ENCODE measurements around the gene SLC39A7.
"Not testable (repeated sequence)": the region's sequence is repeated elsewhere in the genome, so short reads cannot be mapped to it uniquely, and the experiment has no call there.

The SLC39A7 gene

DNA sequence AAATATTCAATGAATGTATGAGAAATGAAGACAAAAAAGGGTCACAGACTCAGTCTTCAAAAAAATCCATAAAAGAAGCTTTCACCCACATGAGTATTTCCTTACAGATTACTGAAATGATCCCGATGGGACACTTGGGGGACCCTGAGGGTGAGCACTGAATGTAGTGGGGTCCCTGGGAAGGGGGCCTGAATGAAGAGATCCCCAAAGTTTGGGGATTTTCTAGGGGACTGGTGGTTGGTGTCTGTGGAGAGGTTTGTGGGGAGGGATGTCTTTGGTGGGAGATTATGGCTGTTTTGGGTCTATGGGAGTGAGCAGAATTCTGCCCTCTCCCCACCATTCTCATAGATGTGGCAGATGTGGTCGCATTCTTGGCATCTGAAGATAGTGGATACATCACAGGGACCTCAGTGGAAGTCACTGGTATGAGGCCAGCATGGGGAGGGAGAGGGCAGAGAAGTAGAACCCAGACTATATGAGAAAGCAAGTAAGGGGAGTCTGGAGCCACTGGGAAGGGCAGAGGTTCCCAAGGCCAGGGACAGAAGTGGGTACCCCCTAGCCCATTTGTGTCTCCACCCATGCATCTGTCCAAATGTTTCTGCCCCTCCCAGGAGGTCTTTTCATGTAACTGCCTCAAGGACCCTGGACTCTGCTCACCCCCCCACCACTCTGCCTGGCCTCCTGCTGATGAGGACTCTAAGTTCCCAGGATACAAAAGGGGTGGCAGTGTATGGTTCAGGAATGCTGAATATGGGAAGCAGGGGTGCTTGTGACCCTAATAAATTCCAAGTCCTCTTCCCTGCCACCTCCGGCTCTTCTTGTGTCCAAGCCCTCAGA, 5.6 kb downstream of the SLC39A7 start:
- DNase-seq, result no peak

DNA sequence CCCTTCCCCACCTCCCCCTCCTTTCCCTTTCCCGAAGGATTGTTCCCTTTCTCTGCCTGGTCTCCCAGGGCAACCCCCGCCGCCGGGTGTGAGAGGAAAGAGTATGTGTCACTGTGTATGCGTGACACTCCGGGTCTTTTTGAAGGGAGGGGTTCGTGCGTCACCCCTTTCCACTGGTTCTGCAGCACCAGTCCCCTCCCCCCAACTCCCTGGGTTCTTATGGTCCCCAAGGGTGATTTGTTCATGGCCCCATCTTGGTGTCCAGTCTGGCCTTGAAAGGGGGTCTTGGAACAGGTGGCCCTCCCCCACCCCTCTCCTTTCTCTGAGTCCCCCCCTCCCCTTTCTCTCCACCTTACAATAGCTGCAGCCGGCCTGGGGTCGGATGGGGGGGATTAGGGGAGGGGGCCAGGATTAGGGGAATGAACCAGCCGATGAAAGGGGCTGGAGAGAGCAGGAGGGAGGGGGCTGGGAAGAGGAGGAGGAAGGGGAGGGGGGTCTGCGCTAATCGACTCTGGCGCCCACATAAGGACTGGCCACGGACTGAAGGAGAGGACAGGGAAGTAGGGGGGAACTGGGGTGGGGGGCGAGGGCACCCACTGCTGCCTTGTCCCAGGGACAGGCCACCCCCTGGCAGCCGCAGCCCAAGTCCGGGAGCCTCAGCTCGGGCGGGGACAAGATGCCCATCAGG, 6.3 kb downstream of the SLC39A7 start:
- DNase-seq, result no peak

DNA sequence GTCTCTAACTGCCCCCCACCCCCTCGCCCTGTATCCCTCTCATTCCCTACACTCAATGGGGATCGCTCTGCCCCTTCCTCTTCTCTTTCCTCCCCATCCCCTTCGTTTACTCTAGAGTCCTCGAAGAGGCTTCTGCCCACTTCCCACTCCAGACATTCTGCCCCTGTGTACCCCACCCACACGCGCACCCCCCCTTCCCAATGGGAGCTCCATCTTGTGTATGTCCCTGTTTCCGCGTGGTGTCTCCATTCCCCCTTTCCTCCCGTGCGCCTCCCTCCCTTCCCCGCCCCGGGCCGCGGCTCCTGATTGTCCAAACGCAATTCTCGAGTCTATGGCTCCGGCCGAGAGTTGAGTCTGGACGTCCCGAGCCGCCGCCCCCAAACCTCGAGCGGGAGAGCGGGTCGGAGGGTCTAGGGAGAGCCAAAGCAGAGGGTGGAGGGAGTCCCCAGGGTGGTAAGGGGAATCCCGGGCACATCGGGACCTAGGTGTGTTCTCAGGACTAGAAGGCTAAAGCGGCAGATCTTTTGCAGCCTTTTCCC, 7.0 kb downstream of the SLC39A7 start:
- no peak for DNase-seq

DNA sequence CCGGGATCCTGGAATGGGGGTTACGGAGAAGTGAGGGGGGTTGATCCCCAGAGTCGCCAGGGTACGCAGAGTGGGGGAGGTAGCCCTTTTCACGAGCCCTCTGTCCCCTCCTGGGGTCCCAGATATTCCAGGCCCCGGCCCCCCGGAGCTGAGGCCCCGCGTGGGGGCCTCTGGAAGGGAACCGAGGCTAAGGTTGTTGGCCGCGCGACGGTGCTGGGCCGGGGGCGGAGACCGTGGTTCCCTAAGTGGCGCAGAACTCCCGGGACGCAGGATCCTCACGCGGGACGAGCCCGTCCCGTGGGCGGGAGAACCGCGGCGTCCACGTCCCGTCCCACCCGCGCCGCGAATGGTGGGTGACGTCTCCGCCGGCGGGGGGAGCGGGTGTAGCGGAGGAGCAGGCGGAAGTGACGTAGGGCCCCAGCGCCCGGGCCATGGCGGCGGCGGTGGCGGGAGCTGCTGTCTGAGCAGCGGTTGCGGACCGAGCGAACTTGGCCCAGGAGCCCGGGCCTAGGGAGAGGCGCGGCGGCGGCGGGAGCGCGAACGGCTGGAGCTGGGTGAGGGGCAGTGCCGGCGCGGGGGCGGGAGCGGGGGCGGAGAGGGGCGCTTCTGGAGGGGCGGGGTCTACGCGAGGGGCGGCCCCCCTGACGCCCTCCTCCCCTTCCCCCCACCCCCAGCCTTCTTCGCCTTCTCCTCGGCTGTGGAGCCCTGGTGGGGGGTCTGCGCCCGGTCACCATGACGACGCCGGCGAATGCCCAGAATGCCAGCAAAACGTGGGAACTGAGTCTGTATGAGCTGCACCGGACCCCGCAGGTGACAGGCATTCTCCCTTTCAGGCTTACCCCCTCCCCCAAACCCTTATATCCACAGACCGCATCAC, 7.7 kb downstream of the SLC39A7 start, which contains the start of gene RING1:
RING1 (plus strand) TSS at position 410 of the 877 bp plus-strand sequence; CDS start at position 733, 323 bp downstream.
- no peak for DNase-seq

DNA sequence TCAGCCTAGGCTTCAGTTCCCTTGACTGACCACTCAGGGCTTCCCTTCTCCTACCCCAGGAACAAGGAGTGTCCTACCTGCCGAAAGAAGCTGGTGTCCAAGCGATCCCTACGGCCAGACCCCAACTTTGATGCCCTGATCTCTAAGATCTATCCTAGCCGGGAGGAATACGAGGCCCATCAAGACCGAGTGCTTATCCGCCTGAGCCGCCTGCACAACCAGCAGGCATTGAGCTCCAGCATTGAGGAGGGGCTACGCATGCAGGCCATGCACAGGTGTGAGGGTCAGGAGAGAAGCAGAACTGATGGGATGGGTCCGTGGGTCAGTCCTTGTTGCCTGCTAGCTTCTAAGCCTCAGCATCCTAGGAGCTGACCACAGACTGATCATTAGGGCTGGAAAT, 9.2 kb downstream of the SLC39A7 start:
- no peak for DNase-seq

DNA sequence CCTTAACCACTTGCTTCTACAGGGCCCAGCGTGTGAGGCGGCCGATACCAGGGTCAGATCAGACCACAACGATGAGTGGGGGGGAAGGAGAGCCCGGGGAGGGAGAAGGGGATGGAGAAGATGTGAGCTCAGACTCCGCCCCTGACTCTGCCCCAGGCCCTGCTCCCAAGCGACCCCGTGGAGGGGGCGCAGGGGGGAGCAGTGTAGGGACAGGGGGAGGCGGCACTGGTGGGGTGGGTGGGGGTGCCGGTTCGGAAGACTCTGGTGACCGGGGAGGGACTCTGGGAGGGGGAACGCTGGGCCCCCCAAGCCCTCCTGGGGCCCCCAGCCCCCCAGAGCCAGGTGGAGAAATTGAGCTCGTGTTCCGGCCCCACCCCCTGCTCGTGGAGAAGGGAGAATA, 10.5 kb downstream of the SLC39A7 start:
- DNase-seq, result no peak

DNA sequence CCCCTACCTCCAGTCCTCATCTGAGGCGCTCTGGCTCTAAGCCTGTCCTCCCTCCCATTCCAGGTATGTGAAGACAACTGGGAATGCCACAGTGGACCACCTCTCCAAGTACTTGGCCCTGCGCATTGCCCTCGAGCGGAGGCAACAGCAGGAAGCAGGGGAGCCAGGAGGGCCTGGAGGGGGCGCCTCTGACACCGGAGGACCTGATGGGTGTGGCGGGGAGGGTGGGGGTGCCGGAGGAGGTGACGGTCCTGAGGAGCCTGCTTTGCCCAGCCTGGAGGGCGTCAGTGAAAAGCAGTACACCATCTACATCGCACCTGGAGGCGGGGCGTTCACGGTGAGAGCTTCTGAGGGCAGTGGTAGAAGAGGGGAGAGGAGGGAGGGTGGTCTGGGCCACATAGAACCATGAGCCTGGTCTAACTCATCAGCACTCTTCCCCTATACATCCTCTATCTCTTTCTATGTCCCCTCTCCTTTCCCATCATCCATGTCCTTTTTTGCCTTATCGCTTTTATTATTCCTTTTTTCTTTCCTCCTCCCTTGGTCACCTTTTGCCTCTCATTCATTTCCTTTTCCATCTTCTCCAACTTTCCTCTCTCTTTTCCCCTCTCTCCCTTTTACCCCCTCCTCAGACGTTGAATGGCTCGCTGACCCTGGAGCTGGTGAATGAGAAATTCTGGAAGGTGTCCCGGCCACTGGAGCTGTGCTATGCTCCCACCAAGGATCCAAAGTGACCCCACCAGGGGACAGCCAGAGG, 11.2 kb downstream of the SLC39A7 start:
- no peak for DNase-seq

DNA sequence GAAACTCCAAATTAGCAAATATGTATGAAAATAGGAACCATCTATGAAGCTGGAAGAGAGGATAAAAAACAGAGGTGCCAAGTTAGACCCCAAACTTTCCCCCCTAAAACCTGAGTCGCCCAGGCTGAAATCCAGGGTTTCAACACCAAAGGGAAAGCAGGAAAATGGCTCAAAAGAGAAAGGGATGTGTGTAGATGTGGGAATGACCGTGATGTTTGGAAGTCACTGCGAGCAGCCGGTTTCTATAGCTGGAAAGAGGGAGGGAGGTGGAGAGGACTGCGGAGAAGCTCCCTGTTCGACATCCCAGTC, 12.1 kb downstream of the SLC39A7 start:
- no peak for DNase-seq

DNA sequence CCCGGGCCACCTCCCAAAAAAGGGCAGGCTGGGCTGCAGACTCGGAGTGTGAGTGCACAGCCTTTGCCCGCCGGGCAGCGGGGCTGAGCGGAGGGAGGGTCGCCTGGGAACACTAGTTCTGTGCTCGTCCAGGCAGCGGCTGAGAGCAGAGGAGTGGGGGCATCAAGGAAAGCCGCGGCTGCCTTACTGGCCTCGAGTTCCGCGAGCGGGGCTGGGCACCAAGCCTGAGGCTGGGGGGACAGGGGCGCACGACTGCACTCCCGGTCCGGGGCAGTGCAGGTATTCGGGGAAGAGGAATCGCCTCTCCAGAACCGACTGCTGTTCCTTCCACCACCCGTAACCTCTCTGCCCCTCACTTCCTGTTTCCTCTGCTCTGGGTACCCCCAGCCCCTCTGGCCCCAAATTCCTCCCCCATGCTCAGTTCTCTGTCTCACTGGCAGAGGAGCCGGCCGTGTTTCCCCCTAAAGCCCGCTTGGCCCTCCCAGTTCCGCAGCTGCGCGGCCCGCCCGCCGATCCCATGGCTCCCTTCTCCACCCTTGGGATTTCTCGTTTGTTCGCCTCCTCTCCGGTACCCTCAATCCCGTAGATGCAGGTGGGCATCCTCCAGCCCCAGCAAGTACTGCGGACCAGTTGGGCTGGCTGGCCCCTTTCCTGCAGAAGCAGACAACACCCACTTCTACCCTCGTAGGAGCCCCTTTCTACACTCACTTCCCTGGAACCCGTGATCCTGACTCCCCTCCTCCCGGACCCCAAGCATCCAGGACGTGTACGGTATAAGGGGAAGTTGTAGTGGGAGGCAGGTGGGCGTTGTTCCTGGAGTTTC, 12.7 kb downstream of the SLC39A7 start:
- DNase-seq, result no peak

DNA sequence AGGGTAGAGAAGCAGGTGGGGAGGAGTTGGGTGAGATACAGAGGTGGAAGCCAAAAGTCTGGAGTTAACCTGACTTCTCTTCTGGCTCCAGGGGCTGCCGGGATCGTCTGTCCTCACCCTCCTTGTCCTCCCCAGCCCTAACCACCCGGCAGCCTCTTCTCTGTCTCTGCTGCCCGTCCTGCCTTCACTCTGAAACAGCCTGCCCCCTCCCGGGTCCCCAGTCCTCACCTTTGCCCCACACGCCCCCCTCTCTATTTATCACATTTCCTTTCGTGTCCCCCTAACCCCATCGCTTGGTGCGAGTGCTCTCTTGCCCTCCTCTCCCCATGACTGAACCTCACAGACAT, 13.3 kb downstream of the SLC39A7 start:
- no peak for DNase-seq

DNA sequence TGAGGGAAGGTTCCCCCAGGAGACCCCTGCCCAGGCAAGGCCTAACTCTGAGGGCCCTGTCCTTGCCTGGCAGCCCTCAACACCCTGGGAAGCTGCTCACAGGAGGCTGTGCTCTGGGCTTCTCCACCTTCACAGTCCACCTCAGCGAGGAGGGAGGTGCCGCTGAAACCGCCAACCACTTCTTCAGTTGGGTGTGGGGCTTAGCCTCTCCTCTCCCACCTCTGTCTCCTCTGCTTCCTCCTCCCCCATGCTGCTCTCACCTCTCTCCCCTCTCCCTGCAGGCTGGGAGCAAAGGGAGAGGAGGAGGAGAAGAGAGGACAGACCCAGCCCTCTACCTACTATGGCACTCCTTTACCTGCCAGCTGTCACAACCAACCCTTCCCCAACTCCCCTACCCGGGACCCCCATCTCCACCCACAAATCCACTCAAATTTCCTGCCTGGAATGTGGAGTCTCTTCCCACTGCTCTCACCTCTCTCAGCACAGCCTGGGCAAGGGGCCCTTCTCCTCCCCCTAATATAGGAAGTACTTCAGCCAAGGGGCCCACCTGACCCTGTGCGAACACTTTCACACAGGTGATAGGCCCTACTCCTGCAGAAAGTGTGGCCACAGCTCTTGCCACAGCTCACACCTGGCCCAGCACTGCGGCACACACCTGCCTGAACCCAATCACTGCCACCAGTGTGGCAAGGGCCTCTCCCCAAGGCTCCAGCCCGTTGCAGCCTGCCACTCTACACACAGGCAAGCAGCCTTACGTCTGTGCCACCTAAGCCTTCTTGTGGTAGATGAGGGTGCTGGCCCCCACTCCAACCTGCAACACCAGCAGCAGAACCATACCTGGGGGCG, 14.8 kb downstream of the SLC39A7 start:
- no peak for DNase-seq

DNA sequence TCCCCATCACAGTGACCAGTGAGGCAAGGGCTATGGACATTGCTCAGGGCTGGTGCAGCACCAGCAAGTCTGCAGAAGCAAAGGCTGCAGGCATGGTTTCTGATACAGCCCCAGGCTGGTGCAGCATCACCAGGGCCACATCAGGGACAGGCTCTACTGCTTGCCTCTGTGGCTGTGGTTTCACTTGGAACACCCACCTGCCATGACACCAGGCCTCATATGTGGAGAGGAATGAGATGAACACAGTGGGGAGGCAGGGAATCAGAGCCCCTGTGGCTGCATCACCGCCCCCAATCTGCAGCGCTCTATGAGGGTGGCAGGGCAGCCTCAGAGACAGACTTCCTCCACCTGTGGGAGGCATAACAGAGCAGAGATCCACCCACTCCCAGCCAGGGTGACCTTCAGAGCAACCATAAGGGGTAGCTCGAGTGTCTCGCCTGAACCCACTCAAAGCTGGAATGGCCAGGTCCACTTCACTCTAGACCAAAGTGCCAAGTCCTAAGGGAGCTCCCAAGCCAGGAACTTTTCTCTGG, 15.5 kb downstream of the SLC39A7 start:
- no peak for DNase-seq

DNA sequence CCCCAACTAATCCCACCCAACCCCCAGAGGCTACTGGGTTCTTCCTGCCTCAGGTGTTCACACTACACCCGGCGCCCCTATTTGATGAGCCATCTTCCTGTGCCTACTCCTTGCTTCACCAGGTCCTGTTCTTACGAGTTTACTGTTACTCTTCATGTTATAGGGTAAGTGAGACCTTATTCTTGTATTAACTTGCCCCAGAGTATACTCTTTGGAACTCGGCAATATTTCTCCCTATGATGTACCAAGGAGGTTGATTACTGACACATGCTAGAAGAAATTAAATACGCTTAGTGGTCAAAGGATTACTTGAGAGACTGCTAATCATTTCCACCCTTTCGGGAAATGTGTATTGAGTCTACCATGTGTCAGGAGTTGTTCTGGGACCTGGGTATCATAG, 16.6 kb downstream of the SLC39A7 start:
- DNase-seq, result no peak

DNA sequence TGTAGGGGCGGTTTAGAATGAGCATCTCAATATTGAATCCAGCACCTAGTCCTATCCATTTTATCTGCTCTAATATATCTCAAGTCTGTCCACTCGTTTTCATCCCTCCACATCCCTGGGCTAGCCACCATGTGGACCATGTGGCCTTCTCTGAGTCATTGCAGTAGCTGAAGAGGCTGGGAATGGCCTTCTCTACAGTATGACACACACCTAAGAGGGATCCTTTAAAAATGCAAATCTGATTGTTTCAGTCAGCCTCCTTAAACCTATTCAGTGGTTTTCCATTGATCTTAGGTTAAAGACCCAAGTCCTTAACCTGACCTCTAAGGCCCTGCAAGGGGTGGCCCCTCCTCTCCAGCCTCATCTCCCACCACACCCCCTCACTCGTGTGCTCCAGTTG, 17.0 kb downstream of the SLC39A7 start:
- no peak for DNase-seq

DNA sequence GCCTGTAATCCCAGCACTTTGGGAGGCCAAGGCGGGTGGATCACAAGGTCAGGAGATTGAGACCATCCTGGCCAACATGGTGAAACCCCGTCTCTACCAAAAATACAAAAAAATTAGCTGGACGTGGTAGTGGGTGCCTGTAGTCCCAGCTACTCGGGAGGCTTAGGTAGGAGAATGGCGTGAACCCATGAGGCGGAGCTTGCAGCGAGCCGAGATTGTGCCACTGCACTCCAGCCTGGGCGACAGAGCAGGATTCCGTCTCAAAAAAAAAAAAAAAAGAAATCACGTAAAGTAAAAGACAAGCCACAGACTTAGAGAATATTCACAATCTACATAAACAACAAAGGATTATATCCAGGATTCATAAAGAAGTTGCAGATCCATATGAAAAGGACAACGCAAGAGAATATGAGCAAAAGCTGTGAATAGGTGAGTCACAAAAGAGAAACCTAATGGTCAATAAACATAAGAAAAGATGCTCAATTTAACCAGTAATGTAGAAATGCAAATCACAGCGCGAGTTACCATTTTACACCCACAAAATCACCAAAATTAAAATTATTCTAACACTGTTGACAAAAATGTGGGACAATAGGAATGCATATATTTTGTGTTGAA, 25.9 kb downstream of the SLC39A7 start:
- DNase-seq, result not testable (repeated sequence)

DNA sequence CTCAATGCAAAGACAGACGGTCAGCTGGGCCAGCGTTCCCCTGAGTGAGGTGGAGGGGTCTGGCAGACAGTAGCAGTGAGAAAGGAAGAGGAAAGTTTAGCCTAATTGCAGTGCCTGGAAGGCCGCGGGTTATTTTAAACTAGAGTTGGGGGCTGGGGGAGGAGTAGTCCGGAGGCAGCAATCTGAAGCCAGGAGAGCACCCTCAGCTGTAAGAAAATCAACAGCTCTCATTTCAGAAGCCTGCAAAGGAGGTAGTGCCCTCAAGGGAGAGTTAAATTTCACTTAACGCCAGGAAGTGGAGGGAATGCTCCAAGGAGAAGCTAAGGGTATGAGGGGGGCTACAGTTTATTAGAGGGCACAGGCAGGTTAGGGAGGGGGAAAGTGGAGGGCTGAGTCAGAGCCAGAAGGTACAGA, 34.6 kb downstream of the SLC39A7 start:
- DNase-seq, result no peak

DNA sequence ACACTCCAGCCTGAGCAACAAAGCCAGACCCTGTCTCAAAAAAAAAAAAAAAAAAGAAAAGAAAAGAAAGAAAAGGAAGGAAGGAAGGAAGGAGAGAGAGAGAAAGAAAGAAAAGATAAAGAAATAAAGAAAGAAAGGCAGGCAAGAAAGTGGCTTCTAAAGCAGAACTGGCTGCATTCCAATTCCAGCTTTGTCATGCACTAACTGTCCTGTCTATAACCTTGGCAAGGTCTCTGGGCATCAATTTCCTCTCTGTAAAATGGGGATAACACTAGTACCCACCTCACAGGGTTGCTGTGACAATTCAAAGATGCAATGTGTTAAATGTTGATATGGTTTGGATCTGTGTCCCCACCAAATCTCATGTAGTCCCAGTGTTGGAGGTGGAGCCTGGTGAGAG, 35.7 kb downstream of the SLC39A7 start:
- no peak for DNase-seq

DNA sequence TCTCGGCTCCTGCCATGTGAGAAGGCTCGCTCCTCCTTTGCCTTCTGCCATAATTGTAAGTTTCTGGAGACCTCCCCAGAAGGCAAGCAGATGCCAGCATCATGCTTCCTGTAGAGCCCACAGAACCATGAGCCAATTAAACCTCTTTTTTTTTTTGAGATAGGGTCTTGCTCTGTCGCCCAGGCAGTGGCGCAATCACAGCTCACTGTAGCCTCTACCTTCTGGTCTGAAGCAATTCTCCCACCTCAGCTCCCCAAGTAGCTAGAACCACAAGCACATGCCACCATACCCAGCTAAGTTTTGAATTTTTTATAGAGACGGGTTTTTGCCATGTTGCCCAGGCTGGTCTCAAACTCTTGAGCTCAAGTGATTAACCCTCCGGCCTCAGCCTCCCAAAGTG, 36.2 kb downstream of the SLC39A7 start:
- DNase-seq, result no peak

DNA sequence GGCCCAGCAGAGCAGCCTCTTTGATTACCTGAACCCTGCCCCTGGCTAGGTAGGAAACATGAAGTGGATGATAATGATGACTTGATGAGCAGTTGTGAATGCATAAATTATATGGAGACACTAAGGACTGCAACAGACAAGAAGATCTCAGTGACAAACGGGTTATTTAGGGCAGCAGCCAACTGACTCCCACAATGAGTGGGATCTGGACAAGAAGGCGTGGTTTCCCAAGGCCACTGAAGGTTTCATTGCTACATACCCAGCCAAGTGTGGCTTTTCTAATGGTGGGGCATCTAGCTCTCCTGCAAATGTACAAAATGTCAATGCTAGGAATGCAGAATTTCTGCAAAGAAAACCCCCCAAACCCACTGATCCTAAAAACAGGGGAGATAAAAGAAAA, 37.1 kb downstream of the SLC39A7 start:
- DNase-seq, result no peak

DNA sequence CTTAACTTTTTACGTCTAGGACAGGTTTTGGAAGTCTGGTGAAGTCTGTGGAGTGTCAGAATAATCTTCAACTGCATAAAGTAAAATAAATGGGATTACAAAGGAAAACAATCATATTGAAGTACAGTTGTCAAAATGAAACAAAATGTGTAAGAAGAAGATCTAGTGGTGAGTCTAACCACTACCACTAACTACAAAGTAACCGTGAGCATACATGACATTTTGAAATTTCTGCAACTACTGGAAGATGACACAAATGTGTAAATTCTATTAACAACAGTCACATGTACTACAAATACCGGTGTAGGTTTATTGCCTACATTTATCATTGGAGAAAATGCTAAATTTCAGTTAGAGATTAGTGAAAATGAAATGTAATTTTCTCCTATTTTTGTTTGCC, 41.3 kb downstream of the SLC39A7 start:
- no peak for DNase-seq

All from NCI-H2107 (cell line).